K562 (cell line): ENCODE measurements around the gene COASY. TPM values are rescaled to one million over a fixed set of nuclear protein-coding genes. Genes with fewer than 3 reads are reported as not detected.
A peak's percentile ranks its signal among the peaks of the same experiment; 100 is the strongest.

Source experiments
- GABPA ChIP-seq: fragments of 200-800 bp; sonication (Bioruptor generic); conservative IDR thresholded peaks from 2 replicates; pipeline ENCODE4 v1.6.1; 2016; ENCODE audit warnings: low read depth, missing genetic modification characterization, missing compliant biosample characterization
- HDAC8 ChIP-seq: fragments of 450-650 bp; IDR thresholded peaks from 2 replicates; pipeline ENCODE4 v1.6.1; 2016; ENCODE audit warnings: mild to moderate bottlenecking, missing genetic modification characterization, moderate library complexity, missing compliant biosample characterization
- MCM5 ChIP-seq: fragments of 450-650 bp; IDR thresholded peaks from 2 replicates; pipeline ENCODE4 v1.6.1; 2016; ENCODE audit warnings: low read depth
- MTF1 ChIP-seq: fragments of 250-450 bp; sonication (Bioruptor Pico); IDR thresholded peaks from 2 replicates; pipeline ENCODE4 v1.9.0; 2021; ENCODE audit warnings: moderate library complexity, mild to moderate bottlenecking, inconsistent platforms, borderline replicate concordance
- MYNN ChIP-seq, 2 experiments: sonication (generic); formaldehyde crosslinking in 1 of 2; IDR thresholded peaks; 2 replicates each; pipeline versions ENCODE4 v1.5.0 to v1.6.1; 2016 to 2020; ENCODE audit warnings: antibody characterized with exemption in 1 of 2, missing genetic modification reagents in 1 of 2
- NFXL1 ChIP-seq: fragments of 450-650 bp; formaldehyde crosslinking; IDR thresholded peaks from 2 replicates; pipeline ENCODE4 v1.4.0; 2021; ENCODE audit warnings: mild to moderate bottlenecking
- POLR2AphosphoS5 ChIP-seq: IDR thresholded peaks from 2 replicates; pipeline ENCODE4 v1.6.1; 2011; ENCODE audit warnings: mild to moderate bottlenecking, low read depth, low read length, moderate library complexity; ENCODE audit not compliant: control insufficient read depth, insufficient read depth
- RBM14 ChIP-seq: fragments of 200-400 bp; formaldehyde crosslinking; IDR thresholded peaks from 2 replicates; pipeline ENCODE4 v1.6.1; 2018; ENCODE audit warnings: low read depth, mild to moderate bottlenecking, low read length, moderate library complexity, borderline replicate concordance; ENCODE audit not compliant: insufficient read depth
- TARDBP ChIP-seq: fragments of 450-650 bp; IDR thresholded peaks from 2 replicates; pipeline ENCODE4 v1.6.1; 2016
- USF1 ChIP-seq: sonication (generic); formaldehyde crosslinking; IDR thresholded peaks from 2 replicates; pipeline ENCODE4 v1.9.0; 2022; ENCODE audit warnings: mild to moderate bottlenecking, missing genetic modification reagents
- ZBED1 ChIP-seq: IDR thresholded peaks from 2 replicates; pipeline ENCODE4 v1.6.1; 2014
- ZFP30 ChIP-seq: fragments of 250-450 bp; sonication (Bioruptor Pico); IDR thresholded peaks from 2 replicates; pipeline ENCODE4 v1.8.0; 2022; ENCODE audit warnings: moderate library complexity, mild to moderate bottlenecking, inconsistent platforms, borderline replicate concordance
- ZNF253 ChIP-seq: fragments of 250-450 bp; sonication (Bioruptor Pico); conservative IDR thresholded peaks from 2 replicates; pipeline ENCODE4 v1.6.1; 2021; ENCODE audit warnings: mild to moderate bottlenecking
- ZNF280A ChIP-seq: fragments of 450-650 bp; IDR thresholded peaks from 2 replicates; pipeline ENCODE4 v1.6.1; 2018; ENCODE audit warnings: mild to moderate bottlenecking, low read depth; ENCODE audit not compliant: partially characterized antibody
- ZNF589 ChIP-seq: fragments of 200-800 bp; sonication (Bioruptor generic); IDR thresholded peaks from 2 replicates; pipeline ENCODE4 v1.6.1; 2016; ENCODE audit warnings: low read depth, missing genetic modification characterization, missing compliant biosample characterization
- ZNF592 ChIP-seq: fragments of 450-650 bp; IDR thresholded peaks from 2 replicates; pipeline ENCODE4 v1.6.1; 2017; ENCODE audit warnings: antibody characterized with exemption, mild to moderate bottlenecking
- ZZZ3 ChIP-seq: fragments of 450-650 bp; IDR thresholded peaks from 2 replicates; pipeline ENCODE4 v1.6.1; 2016; ENCODE audit warnings: antibody characterized with exemption, mild to moderate bottlenecking, moderate library complexity
- polyA plus RNA-seq, 8 experiments: library from polyadenylated mRNA; depleted of rRNA in 4 of 8; stranded (reverse) in 5 of 8; unstranded in 3 of 8; fragments of >200 nt; fragmentation: Nextera tagmentation in 2 of 8; fragmentation: Illumina TruSeq in 1 of 8; extraction: Ambion mirVana in 2 of 8; extraction: Trizol in 1 of 8; gene quantifications; 2 replicates each; pipeline versions ENCODE4 v1.2.1 to v1.2.3, GENCODE V29; 2011 to 2014; ENCODE audit warnings: inconsistent platforms in 1 of 8, missing spikeins in 1 of 8
- total RNA-seq, 7 experiments: library from RNA; depleted of rRNA in 6 of 7; stranded (reverse); fragments of >200 nt in 6 of 7; fragmentation: Illumina TruSeq in 2 of 7; extraction: Trizol in 2 of 7; gene quantifications; 2 replicates each; pipeline versions ENCODE4 v1.2.1 to v1.2.3, GENCODE V29; 2011 to 2021; ENCODE audit warnings: low replicate concordance in 1 of 7
- TF ChIP-seq, protein P1 (sequence below): fragments of 450-650 bp; IDR thresholded peaks from 2 replicates; pipeline ENCODE4 v1.6.1; 2016; ENCODE audit warnings: missing biosample characterization, missing genetic modification characterization

Gene COASY
- total and polyA plus RNA-seq, 9 of the 15 experiments (the other 6 are each of a cell fraction or from before 2014, with no cell fraction given) = 25.4 to 175 (median 62.3) TPM

GRCh38 chr17:42519546-42520491 lies 42.1 kb upstream of the COASY start (continued):
- TF ChIP-seq USF1 (CRISPR knock-in tag) (peak; percentile 63), ZZZ3 (no peak), ZNF592 (peak; percentile 66), ZNF253 (CRISPR knock-in tag) (no peak), NFXL1 (CRISPR knock-in tag) (peak; percentile 40; the same call in 1 of the 2 replicates), ZBED1 (no peak), MCM5 (no peak), ZNF589 (CRISPR knock-in tag) (peak; percentile 83), GABPA (tag) (0 out of 2 replicates have a peak, but pooled peaks have one; percentile 25), TARDBP (no peak), ZFP30 (no peak), MYNN (IDR thresholded peaks at IDR 0.05) (0 out of 2 replicates have a peak, but pooled peaks have one; percentile 12), MYNN (CRISPR knock-in tag; IDR thresholded peaks at IDR 0.05) (no peak), MTF1 (CRISPR knock-in tag) (no peak), RBM14 (no peak), POLR2AphosphoS5 (no peak), ZNF280A (no peak), HDAC8 (tag) (no peak)
- TF ChIP-seq, protein P1, sequence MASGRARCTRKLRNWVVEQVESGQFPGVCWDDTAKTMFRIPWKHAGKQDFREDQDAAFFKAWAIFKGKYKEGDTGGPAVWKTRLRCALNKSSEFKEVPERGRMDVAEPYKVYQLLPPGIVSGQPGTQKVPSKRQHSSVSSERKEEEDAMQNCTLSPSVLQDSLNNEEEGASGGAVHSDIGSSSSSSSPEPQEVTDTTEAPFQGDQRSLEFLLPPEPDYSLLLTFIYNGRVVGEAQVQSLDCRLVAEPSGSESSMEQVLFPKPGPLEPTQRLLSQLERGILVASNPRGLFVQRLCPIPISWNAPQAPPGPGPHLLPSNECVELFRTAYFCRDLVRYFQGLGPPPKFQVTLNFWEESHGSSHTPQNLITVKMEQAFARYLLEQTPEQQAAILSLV = no peak
